Measurements from ENCODE around the gene FITM2. TPM values are rescaled to one million over a fixed set of nuclear protein-coding genes. Genes with fewer than 3 reads are reported as not detected.
A peak's percentile ranks its signal among the peaks of the same experiment; 100 is the strongest.

The FITM2 gene
- total and polyA plus RNA-seq, 12 donors, result 2.7 to 33.4 (median 18.5) TPM

- TF ChIP-seq POLR2A (IDR thresholded peaks at IDR 0.05) (no peak), CTCF (IDR thresholded peaks at IDR 0.05) (no peak)
- no peak overlapping the region for H3K4me3 ChIP-seq
Observed at GRCh38 chr20:44357555-44358125, 46.6 kb upstream of the FITM2 start.

GRCh38 chr20:44357020-44357419 is 46.0 kb upstream of the FITM2 start:
- no peak for TF ChIP-seq POLR2A (IDR thresholded peaks at IDR 0.05)
- no peak for TF ChIP-seq CTCF (IDR thresholded peaks at IDR 0.05)
- H3K4me3 ChIP-seq, result no peak overlapping the region
- H3K27ac ChIP-seq, result peak overlapping the region in 1 of 5 donors; percentile 29
- peak in 4 of 7 donors; percentile 2 to 52 (median 32) for DNase-seq
- no peaks in the 10 kb centered on the region for H3K9me3 ChIP-seq (replicated peaks in 1 of 3)
- 37 to 51% (median 43%) methylated on average over 2 of the region's 2 CpGs for WGBS, 4 donors
- no peaks in the 10 kb centered on the region for H3K27me3 ChIP-seq
- H3K36me3 ChIP-seq (replicated peaks in 1 of 2), result no peaks in the 10 kb centered on the region
- peaks cover 0 to 4% of the 10 kb centered on the region in 2 donors for H3K4me1 ChIP-seq (replicated peaks in 1 of 2)
- intact Hi-C loops (cut with DNase I), result no loop called here

More at GRCh38 chr20:44357555-44358125, 46.6 kb upstream of the FITM2 start:
- Histone ChIP-seq H3K4me1 (replicated peaks in 1 of 2) (peaks cover 0 to 4% of the 10 kb centered on the region in 2 donors), H3K27me3 (no peaks in the 10 kb centered on the region), H3K36me3 (replicated peaks in 1 of 2) (no peaks in the 10 kb centered on the region), H3K27ac (peak overlapping the region in 1 of 5 donors; percentile 29), H3K9me3 (replicated peaks in 1 of 3) (no peaks in the 10 kb centered on the region)
- DNase-seq, result peak in 5 of 7 donors; percentile 16 to 72 (median 43)
- intact Hi-C loops (cut with DNase I), result no loop called here
- 30 to 45% (median 39%) methylated on average over 4 of the region's 4 CpGs for WGBS, 4 donors

- TF ChIP-seq CTCF (IDR thresholded peaks at IDR 0.05) (no peak), POLR2A (IDR thresholded peaks at IDR 0.05) (no peak)
- 86 to 92% (median 90%) methylated on average over 14 of the region's 14 CpGs for WGBS, 4 donors
- intact Hi-C loops (cut with DNase I), result no loop called here
- no peak overlapping the region for H3K27ac ChIP-seq
- H3K4me1 ChIP-seq (replicated peaks in 1 of 2), result peaks cover 0 to 4% of the 10 kb centered on the region in 2 donors
- DNase-seq, result no peak
- no peak overlapping the region for H3K4me3 ChIP-seq
- no peaks in the 10 kb centered on the region for H3K9me3 ChIP-seq (replicated peaks in 1 of 3)
- no peaks in the 10 kb centered on the region for H3K36me3 ChIP-seq (replicated peaks in 1 of 2)
- no peaks in the 10 kb centered on the region for H3K27me3 ChIP-seq
Observed at GRCh38 chr20:44356353-44356723, 45.3 kb upstream of the FITM2 start.

- intact Hi-C loops (cut with DNase I), result no loop called here
- Histone ChIP-seq H3K4me3 (no peak within 1 kb of the TSS), H3K36me3 (replicated peaks in 1 of 2) (no peaks in the 10 kb centered on the region), H3K27me3 (no peaks in the 10 kb centered on the region), H3K4me1 (replicated peaks in 1 of 2) (peaks cover 0 to 4% of the 10 kb centered on the region in 2 donors), H3K9me3 (replicated peaks in 1 of 3) (no peaks in the 10 kb centered on the region), H3K27ac (no peak within 1 kb of the TSS)
- no peak for DNase-seq
- TF ChIP-seq POLR2A (IDR thresholded peaks at IDR 0.05), result no peak
- TF ChIP-seq CTCF (IDR thresholded peaks at IDR 0.05), result no peak
- WGBS, 4 donors, result 90 to 94% (median 91%) methylated on average over 20 to 40 of the region's 40 CpGs
Observed at GRCh38 chr20:44355498-44356352, 44.7 kb upstream of the FITM2 start, which contains the start of gene HNF4A. TSS of gene HNF4A (plus strand) at chr20:44355699. CDS start at chr20:44355805, 106 bp downstream.
